Adrenal gland (tissue), 12 donors: ENCODE results near the gene UNC5C. TPM values are rescaled to one million over a fixed set of nuclear protein-coding genes. Genes with fewer than 3 reads are reported as not detected.
A peak's percentile ranks its signal among the peaks of the same experiment; 100 is the strongest.

Source experiments
- DNase-seq, 7 donors: peaks; one replicate each; pipeline ENCODE4 v3.0.0-alpha.2; 2019 to 2020
- H3K27ac ChIP-seq, 5 donors: fragments of 200-600 bp; sonication (generic) in 4 of 5; 1 replicate in 3 of 5; 2 replicates in 2 of 5; pipeline versions ENCODE4 v1.5.1 to v1.8.0; 2016 to 2020; ENCODE audit warnings: mild to moderate bottlenecking in 1 of 5
- H3K27me3 ChIP-seq: fragments of 200-600 bp; 2 replicates; pipeline ENCODE4 v1.8.0; 2021
- H3K36me3 ChIP-seq, 2 donors: fragments of 200-600 bp; replicated peaks in 1 of 2; 1 replicate in 1 of 2; 2 replicates in 1 of 2; pipeline versions ENCODE4 v1.5.1 to v1.8.0; 2018 to 2022
- H3K4me1 ChIP-seq, 2 donors: fragments of 200-600 bp; replicated peaks in 1 of 2; 1 replicate in 1 of 2; 2 replicates in 1 of 2; pipeline versions ENCODE4 v1.5.1 to v1.8.0; 2018 to 2021
- H3K4me3 ChIP-seq, 4 donors: fragments of 200-600 bp; sonication (generic) in 3 of 4; one replicate each; pipeline ENCODE4 v1.5.1; 2016 to 2018
- H3K9me3 ChIP-seq, 3 donors: fragments of 200-600 bp; sonication (generic) in 1 of 3; replicated peaks in 1 of 3; 1 replicate in 2 of 3; 2 replicates in 1 of 3; pipeline versions ENCODE4 v1.5.1 to v1.8.0; 2016 to 2021
- POLR2A ChIP-seq, 2 donors: fragments of 450-650 bp; IDR thresholded peaks; one replicate each; pipeline ENCODE4 v1.6.1; 2017; ENCODE audit warnings: antibody characterized with exemption in 2 of 2, mild to moderate bottlenecking in 2 of 2, moderate library complexity in 1 of 2
- WGBS, 4 donors: extraction: QIAGEN DNeasy Blood & Tissue Kit in 2 of 4; methylation state at CpG; one replicate each; pipeline versions ENCODE4 v1.1.5 to v1.1.7; 2013 to 2017; 5-methylcytosine and 5-hydroxymethylcytosine counted together
- intact Hi-C, 2 donors: fragments of 100-400 bp; cut with DNase I; formaldehyde crosslinking; loops; one replicate each; pipeline versions ENCODE4 v1.14.1 to v1.15.0; 2022 to 2023
- polyA plus RNA-seq, 3 donors: library from polyadenylated mRNA; stranded (reverse); fragments of 200-250 nt in 2 of 3; fragments of 350-450 nt in 1 of 3; fragmentation: Illumina TruSeq in 1 of 3; extraction: RNeasy Lipid Tissue Mini Kit (QIAGEN cat#74804) in 1 of 3; gene quantifications; one replicate each; pipeline ENCODE4 v1.2.3, GENCODE V29; 2013 to 2014
- total RNA-seq, 9 donors: library from RNA; depleted of rRNA in 4 of 9; stranded (reverse); fragments of >200 nt in 4 of 9; fragments of 120-200 nt in 1 of 9; fragmentation: NEBNext Ultra II Directional in 1 of 9; extraction: Animal tissue kit (Norgen Biotek cat#: 25700) in 1 of 9; gene quantifications; one replicate each; pipeline versions ENCODE4 v1.1.0 to v1.2.4, GENCODE V29; 2013 to 2023
- TF ChIP-seq, protein P1 (sequence below), 6 experiments: fragments of 450-650 bp in 4 of 6; fragments of 200-600 bp in 2 of 6; sonication (generic) in 1 of 6; IDR thresholded peaks; 1 replicate in 5 of 6; 2 replicates in 1 of 6; pipeline versions ENCODE4 v1.5.1 to v1.8.0; 2016 to 2021; ENCODE audit warnings: antibody characterized with exemption in 6 of 6, mild to moderate bottlenecking in 2 of 6, moderate library complexity in 1 of 6
- donor health status: healthy with polysubstance abuse.
- donor health status: Bipolar disorder and iron deficiency.
- donor health status: DM: yes; HTN: yes; CAD: no.
- donor health status: DM: no; HTN: no; CAD: no.
- donor health status: DM: no; HTN: no; CAD: no.
- donor health status: DM: yes; HTN: yes; CAD: no.

The UNC5C gene
- total and polyA plus RNA-seq, 12 donors: 4.7 to 33.5 (median 23.8) TPM

DNA sequence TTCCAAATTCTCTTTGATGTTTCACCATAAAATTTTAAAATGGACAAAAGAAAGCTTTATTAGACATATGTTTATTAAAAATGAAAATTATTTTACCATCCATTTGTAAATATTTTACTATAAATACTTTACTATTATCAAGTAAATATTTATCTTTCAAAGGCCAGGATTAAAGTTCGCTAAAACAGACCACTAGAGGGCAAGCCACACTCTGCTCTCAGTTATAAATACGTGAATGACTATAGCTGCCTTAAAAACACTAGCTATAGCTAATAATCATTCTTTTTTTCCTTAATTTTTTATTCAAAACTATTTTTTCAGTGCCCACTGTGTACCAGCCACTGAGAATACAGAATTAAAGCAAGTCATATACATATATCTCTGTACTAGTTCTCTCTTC is 38.6 kb downstream of the UNC5C start:
- DNase-seq: peak in 1 of 7 donors; percentile 40
- intact Hi-C loops: no loop called here
- H3K9me3 ChIP-seq: no peaks in the 10 kb centered on the region

GRCh38 chr4:95508421-95508820 is 40.4 kb downstream of the UNC5C start:
- 28 to 40% (median 38%) methylated on average over 1 of the region's 1 CpG for WGBS, 4 donors
- Histone ChIP-seq H3K4me3 (no peak overlapping the region), H3K4me1 (peaks cover 12 to 25% of the 10 kb centered on the region in 2 donors), H3K27me3 (no peaks in the 10 kb centered on the region), H3K9me3 (no peaks in the 10 kb centered on the region), H3K36me3 (no peaks in the 10 kb centered on the region), H3K27ac (peak overlapping the region in 1 of 5 donors; percentile 48)
- intact Hi-C loops: no loop called here
- no peak for DNase-seq
- no peak for TF ChIP-seq POLR2A (IDR thresholded peaks at IDR 0.05)
- TF ChIP-seq, protein P1, sequence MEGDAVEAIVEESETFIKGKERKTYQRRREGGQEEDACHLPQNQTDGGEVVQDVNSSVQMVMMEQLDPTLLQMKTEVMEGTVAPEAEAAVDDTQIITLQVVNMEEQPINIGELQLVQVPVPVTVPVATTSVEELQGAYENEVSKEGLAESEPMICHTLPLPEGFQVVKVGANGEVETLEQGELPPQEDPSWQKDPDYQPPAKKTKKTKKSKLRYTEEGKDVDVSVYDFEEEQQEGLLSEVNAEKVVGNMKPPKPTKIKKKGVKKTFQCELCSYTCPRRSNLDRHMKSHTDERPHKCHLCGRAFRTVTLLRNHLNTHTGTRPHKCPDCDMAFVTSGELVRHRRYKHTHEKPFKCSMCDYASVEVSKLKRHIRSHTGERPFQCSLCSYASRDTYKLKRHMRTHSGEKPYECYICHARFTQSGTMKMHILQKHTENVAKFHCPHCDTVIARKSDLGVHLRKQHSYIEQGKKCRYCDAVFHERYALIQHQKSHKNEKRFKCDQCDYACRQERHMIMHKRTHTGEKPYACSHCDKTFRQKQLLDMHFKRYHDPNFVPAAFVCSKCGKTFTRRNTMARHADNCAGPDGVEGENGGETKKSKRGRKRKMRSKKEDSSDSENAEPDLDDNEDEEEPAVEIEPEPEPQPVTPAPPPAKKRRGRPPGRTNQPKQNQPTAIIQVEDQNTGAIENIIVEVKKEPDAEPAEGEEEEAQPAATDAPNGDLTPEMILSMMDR (IDR thresholded peaks at IDR 0.05): no peak

More for the DNA sequence above, 38.6 kb downstream of the UNC5C start:
- peak overlapping the region in 1 of 4 donors; percentile 33 for H3K4me3 ChIP-seq
- no peaks in the 10 kb centered on the region for H3K27me3 ChIP-seq
- TF ChIP-seq, protein P1 (IDR thresholded peaks at IDR 0.05): peak; percentile 54 to 68 (median 60)
- no peak for TF ChIP-seq POLR2A (IDR thresholded peaks at IDR 0.05)
- H3K36me3 ChIP-seq: no peaks in the 10 kb centered on the region
- 3 to 6% (median 5%) methylated on average over 2 of the region's 2 CpGs for WGBS, 4 donors
- peak overlapping the region in 3 of 5 donors; percentile 30 to 63 (median 53) for H3K27ac ChIP-seq
- H3K4me1 ChIP-seq: peaks cover 12 to 25% of the 10 kb centered on the region in 2 donors

GRCh38 chr4:95507561-95507960 is 41.2 kb downstream of the UNC5C start:
- 88 to 93% (median 89%) methylated on average over 5 of the region's 5 CpGs for WGBS, 4 donors
- H3K27ac ChIP-seq: no peak overlapping the region
- intact Hi-C loops: no loop called here

DNA sequence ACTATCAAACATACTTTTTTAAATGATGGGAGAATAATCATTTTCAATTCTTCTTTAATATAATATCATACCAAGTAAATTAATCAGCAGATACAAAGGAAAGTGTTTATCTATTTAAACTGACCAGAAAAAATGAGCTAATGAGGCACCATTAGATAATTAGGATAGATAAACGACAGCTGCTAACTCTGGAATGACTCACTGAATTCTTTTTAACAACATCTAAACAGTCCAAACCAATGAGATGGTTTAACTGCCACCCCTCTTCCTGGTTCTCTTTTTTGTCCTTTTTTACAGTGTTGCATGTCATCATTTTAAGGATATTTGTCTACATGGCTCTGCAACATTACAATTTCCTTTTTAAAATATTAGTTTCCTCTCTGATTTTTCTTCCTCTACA is 41.6 kb downstream of the UNC5C start:
- intact Hi-C loops: no loop called here
- WGBS, 4 donors: 28 to 35% (median 32%) methylated on average over 1 of the region's 1 CpG
- H3K4me3 ChIP-seq: no peak overlapping the region
- no peak for DNase-seq
- TF ChIP-seq POLR2A (IDR thresholded peaks at IDR 0.05): no peak
- TF ChIP-seq, protein P1 (IDR thresholded peaks at IDR 0.05): no peak
- no peak overlapping the region for H3K27ac ChIP-seq
- no peaks in the 10 kb centered on the region for H3K27me3 ChIP-seq
- H3K36me3 ChIP-seq: no peaks in the 10 kb centered on the region
- H3K9me3 ChIP-seq: no peaks in the 10 kb centered on the region
- H3K4me1 ChIP-seq: peaks cover 12 to 25% of the 10 kb centered on the region in 2 donors

More at GRCh38 chr4:95507561-95507960, 41.2 kb downstream of the UNC5C start:
- peaks cover 12 to 25% of the 10 kb centered on the region in 2 donors for H3K4me1 ChIP-seq
- no peak overlapping the region for H3K4me3 ChIP-seq
- no peak for DNase-seq
- no peaks in the 10 kb centered on the region for H3K27me3 ChIP-seq
- H3K9me3 ChIP-seq: no peaks in the 10 kb centered on the region
- no peak for TF ChIP-seq POLR2A (IDR thresholded peaks at IDR 0.05)
- no peaks in the 10 kb centered on the region for H3K36me3 ChIP-seq

- TF ChIP-seq, protein P1 (IDR thresholded peaks at IDR 0.05): no peak
- TF ChIP-seq POLR2A (IDR thresholded peaks at IDR 0.05): no peak
- intact Hi-C loops: no loop called here
- H3K9me3 ChIP-seq: no peaks in the 10 kb centered on the region
- H3K27ac ChIP-seq: no peak overlapping the region
- whole genome bisulfite sequencing, 4 donors: 73 to 80% (median 76%) methylated on average over 4 of the region's 4 CpGs
- no peaks in the 10 kb centered on the region for H3K27me3 ChIP-seq
- H3K4me1 ChIP-seq: peaks cover 8 to 24% of the 10 kb centered on the region in 2 donors
- H3K4me3 ChIP-seq: no peak overlapping the region
- no peaks in the 10 kb centered on the region for H3K36me3 ChIP-seq
- no peak for DNase-seq
Measured at GRCh38 chr4:95506264-95506663, 42.5 kb downstream of the UNC5C start.
